ENCODE data around the gene FZR1.

DNA sequence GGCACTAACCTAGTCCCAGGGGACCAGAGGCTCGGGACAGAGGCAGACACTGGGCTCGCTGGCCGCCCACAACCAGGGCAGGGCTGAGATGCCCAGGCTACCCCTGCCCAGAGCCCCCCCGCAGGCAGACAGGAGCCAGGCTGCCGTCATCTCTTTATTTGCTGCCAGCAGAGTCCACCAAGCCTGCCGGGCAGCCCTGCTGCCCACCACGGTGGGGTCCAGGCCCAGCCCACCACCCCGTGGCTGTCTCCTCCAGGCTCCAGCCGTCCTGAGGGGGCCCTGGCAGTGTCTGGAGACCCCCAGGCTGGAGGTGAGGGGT, 37.9 kb downstream of the FZR1 start:
- TF ChIP-seq, protein P1, sequence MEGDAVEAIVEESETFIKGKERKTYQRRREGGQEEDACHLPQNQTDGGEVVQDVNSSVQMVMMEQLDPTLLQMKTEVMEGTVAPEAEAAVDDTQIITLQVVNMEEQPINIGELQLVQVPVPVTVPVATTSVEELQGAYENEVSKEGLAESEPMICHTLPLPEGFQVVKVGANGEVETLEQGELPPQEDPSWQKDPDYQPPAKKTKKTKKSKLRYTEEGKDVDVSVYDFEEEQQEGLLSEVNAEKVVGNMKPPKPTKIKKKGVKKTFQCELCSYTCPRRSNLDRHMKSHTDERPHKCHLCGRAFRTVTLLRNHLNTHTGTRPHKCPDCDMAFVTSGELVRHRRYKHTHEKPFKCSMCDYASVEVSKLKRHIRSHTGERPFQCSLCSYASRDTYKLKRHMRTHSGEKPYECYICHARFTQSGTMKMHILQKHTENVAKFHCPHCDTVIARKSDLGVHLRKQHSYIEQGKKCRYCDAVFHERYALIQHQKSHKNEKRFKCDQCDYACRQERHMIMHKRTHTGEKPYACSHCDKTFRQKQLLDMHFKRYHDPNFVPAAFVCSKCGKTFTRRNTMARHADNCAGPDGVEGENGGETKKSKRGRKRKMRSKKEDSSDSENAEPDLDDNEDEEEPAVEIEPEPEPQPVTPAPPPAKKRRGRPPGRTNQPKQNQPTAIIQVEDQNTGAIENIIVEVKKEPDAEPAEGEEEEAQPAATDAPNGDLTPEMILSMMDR (IDR thresholded peaks at IDR 0.05; ENCODE audit: control extremely low read depth in 1 of 3, insufficient read depth in 1 of 3, low read depth in 1 of 3, low read length in 3 of 3) = no peak
- TF ChIP-seq POLR2A (IDR thresholded peaks at IDR 0.05; ENCODE audit: control extremely low read depth in 1 of 2, low read depth in 2 of 2, low read length in 2 of 2) (no peak), ZNF274 (IDR thresholded peaks at IDR 0.05; ENCODE audit: borderline replicate concordance, extremely low read depth, low read length) (no peak), CREB1 (IDR thresholded peaks at IDR 0.05) (no peak), RAD21 (IDR thresholded peaks at IDR 0.05 in 1 of 2, conservative IDR thresholded peaks at IDR 0.05 in 1 of 2; ENCODE audit: low read depth in 2 of 2, low read length in 2 of 2) (no peak), EP300 (IDR thresholded peaks at IDR 0.05; ENCODE audit: borderline replicate concordance in 1 of 2, low read depth in 2 of 2, low read length in 2 of 2) (no peak), EZH2 (IDR thresholded peaks at IDR 0.05; ENCODE audit: low read depth, low read length, severe bottlenecking) (no peak), CEBPB (IDR thresholded peaks at IDR 0.05; ENCODE audit: low read depth, low read length) (no peak)
